GM21619 (cell line): ENCODE results near the gene OR1L8.
"Not testable (repeated sequence)": the region's sequence is repeated elsewhere in the genome, so short reads cannot be mapped to it uniquely, and the experiment has no call there.

ENCODE experiments used
- ATAC-seq: cut with Tn5 transposase; IDR thresholded peaks from one replicate; pipeline ENCODE4 v1.9.1; 2021; ENCODE audit not compliant: unreplicated experiment

The OR1L8 gene

DNA sequence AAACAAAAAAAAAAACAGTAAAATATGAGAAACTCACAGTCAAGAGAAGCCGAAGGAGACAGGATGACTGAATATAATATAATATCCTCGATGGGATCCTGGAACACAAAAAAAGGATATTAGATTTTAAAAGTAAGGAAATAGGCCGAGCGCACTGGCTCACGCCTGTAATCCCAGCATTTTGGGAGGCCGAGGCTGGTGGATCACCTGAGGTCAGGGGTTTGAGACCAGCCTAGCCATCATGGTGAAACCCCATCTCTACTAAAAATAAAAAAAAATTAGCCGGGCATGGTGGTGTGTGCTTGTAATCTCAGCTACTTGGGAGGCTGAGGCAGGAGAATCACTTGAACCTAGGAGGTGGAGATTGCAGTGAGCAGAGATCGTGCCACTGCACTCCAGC lies at the start of gene OR1L8:
Gene OR1L8 (minus strand): TSS at position 101 of the 400 bp plus-strand sequence. CDS start 14,907 bp downstream, outside the sequence.
- ATAC-seq = not testable (repeated sequence)

- no peak for ATAC-seq
Measured at GRCh38 chr9:122619996-122620395, 36.8 kb upstream of the OR1L8 start.

GRCh38 chr9:122614362-122614761 lies 31.2 kb upstream of the OR1L8 start, which contains the start of gene OR1Q1:
Gene OR1Q1, plus strand, starts transcription at chr9:122614738. Its CDS starts 0 bp downstream, at chr9:122614738.
- no peak for ATAC-seq

- ATAC-seq = no peak
Measured at GRCh38 chr9:122609804-122610203, 26.6 kb upstream of the OR1L8 start.

DNA sequence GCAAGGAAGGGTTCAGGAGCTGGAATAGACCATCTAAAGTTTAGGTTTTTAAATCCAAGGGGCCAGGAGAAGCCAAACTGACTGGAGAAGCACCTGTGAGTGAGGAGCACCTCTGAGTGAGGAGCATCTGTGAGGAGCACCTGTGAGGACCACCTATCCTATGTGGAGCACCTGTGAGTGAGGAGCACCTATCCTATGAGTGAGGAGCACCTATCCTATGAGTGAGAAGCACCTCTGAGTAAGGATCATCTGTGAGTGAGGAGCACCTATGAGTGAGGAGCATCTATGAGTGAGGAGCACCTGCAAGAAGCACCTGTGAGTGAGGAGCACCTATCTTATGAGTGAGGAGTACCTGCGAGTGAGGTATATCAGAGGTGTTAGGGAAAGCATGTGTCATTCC lies 23.4 kb upstream of the OR1L8 start:
- no peak for ATAC-seq

DNA sequence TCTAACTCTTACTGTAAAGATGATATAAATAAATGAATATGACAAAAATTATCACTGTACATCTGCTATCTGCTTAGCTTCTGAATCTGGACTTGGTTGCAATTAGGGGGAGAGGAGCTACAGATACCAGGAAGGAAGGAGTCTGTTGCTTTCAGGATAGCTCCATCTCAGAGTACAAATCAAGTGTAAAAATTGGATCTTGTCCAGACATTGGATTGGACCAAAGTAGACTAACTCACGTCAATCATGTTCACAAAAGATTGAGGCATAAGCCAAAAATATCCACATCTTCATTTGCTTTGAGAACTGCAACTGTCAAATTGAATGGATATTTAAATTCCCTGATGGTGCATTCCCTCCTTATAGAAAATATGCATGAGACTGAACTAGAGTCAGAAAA lies 22.5 kb upstream of the OR1L8 start:
- ATAC-seq = no peak

GRCh38 chr9:122580360-122580759 lies 2.8 kb downstream of the OR1L8 start:
- no peak for ATAC-seq

DNA sequence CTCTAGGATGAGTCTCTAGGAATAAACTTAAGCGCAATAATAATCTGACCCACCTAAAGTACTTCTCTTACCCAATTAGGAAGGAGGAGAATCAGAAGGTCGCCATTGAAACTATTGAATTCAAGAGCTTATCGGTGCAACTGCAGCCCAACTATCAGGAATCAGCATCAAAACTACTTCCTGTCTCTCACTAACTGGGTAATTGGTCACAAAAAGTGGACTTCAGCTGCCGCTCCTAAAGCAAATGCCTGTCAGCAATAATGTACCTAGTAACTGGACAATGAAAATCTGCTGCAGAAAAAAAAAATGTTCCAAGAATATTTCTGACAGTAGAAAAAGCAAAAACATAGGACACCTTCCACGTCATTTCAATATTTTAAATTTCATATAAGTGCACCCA lies 3.3 kb downstream of the OR1L8 start:
- ATAC-seq = no peak

- no peak for ATAC-seq
Measured at GRCh38 chr9:122572456-122572855, 10.7 kb downstream of the OR1L8 start.

DNA sequence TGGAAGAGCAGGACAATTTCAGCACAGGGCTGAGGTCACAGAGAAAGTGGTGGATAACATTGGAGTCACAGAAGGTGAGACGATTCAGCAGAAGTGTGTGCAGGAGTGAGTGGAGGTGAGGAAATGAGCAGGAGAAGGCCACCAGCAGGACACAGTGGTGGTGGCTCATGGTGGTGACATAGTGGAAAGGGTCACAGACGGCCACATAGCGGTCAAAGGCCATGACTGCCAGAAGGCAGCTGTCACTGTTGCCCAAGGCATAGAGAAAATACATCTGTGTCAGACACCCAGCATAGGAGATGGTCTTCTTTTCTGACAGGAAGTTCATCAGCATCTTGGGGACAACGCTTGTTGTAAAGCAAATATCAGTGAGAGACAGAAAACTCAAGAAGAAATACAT lies 15.3 kb downstream of the OR1L8 start:
- ATAC-seq = no peak

GRCh38 chr9:122562134-122562760 lies 20.9 kb downstream of the OR1L8 start:
- no peak for ATAC-seq

GRCh38 chr9:122561446-122561845 lies 21.7 kb downstream of the OR1L8 start:
- no peak for ATAC-seq

GRCh38 chr9:122552812-122553211 lies 30.4 kb downstream of the OR1L8 start, which contains the start of gene OR1N2:
Gene OR1N2, plus strand, starts transcription at chr9:122553112. Its CDS starts 100 bp downstream, at chr9:122553212.
- no peak for ATAC-seq

DNA sequence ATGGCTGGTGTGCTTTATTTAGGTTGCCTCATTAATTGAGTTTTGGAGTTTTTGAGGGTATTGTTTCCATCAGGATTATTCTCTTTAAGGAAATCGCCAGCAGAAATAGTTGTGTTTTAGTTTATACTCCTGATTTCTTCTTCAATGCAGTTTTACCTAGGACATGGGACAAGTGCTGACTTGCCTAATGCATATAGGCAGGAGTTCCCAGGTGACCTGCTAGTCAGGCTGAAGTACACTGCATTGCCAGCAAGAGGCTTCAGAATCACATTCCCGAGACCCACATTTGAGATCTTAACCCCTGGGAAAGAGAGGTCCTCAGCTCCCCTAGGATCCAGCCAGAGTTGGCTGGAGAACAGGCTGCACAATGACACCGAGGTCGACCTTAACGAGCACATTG lies 31.8 kb downstream of the OR1L8 start:
- no peak for ATAC-seq

DNA sequence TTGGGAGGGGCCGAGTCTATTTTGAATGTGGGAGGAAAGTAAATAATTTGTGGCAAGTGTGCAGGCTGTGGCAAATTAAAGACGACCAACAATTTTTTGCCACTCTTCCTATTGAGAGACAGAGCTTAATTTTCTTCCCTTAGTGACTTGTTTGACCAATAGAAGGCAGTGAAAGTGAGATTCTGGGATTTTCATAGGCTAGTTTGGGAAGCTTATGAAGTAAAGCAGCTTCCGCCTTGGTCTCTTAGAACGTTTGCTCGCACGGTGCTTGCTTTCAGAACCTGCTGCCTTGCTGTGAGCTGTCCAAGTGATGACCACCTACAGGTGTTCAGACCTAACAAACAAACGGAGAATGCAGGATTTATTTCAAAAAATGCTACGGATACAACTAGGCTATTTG lies 37.0 kb downstream of the OR1L8 start:
- ATAC-seq = no peak

DNA sequence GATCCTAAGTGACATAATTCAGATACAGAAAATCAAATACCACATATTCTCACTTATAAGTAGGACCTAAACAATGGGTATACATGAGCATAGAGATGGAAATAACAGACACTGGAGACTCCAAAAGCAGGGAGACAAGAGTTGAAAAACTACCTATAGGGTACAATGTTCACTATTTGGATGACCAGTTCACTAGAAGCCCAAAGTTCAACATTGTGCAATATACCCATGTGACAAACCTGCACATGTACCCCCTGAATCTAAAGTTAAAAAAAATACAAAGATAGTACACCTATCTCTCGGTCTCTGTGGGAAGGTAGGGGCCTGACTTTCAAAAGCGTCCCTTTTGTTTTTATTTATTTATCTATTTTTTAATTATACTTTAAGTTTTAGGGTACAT lies 44.4 kb downstream of the OR1L8 start:
- no peak for ATAC-seq

DNA sequence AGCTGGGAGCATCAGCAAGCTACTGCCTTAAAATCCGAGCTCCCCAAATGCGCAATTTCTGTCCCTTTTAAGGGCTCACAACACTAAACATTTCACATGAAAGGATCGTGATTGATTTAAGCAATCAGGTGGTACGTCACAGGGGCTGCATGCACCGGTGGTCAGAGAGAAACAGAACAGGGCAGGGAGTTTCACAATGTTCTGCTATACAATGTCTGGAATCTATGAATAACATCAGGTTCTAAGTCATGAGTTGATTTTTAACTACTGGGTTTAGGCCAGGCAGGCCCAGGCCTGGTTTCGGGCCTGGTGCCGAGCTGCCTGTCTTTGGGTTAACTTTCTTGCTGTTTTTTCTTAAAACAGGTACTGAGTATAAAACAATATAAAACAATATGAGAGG lies 46.1 kb downstream of the OR1L8 start:
- not testable (repeated sequence) for ATAC-seq

GRCh38 chr9:122536134-122536533 lies 47.0 kb downstream of the OR1L8 start:
- ATAC-seq = no peak

- not testable (repeated sequence) for ATAC-seq
Measured at GRCh38 chr9:122531157-122531556, 52.0 kb downstream of the OR1L8 start.

DNA sequence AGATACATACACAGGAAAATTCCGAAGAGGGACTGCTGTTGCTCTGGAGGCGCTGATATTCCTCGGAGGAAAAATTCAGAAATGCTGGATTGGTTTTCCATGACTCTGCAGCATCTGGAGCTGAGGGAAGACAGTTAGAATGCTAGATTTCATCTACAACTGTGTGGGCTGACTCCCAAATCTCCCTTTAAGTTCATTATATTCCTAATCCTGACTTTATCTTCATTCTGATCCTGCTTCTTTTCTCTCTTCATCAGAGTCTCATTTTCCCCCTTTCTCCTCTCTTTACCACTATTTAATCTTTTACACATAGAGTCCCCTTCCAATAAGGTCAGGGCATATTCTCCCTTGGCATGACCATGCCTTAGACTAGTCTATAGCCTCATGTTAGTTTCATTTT lies 56.0 kb downstream of the OR1L8 start, which contains the start of gene OR1N1:
Gene OR1N1 (minus strand): TSS at position 101 of the 400 bp plus-strand sequence. CDS start 0 bp downstream, at position 101.
- no peak for ATAC-seq

DNA sequence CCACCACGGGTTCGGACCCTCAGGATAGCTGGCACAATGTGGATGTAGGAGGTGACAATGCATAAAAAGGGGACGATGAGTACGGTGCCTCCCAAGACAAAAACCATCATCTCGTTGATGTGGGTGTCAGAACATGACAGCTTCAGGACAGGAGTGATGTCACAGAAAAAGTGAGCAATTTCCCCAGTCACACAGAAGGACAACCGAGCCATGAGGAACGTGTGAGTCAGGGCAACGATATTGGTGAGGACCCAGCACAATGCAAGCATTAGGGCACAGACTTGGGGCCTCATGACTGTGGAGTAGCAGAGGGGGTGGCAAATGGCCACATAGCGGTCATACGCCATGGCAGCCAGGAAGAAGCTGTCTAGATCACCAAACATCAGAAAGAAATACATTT lies 56.6 kb downstream of the OR1L8 start:
- ATAC-seq = no peak

GRCh38 chr9:122519376-122519775 lies 63.8 kb downstream of the OR1L8 start:
- no peak for ATAC-seq

GRCh38 chr9:122518841-122519240 lies 64.3 kb downstream of the OR1L8 start, which contains the start of gene OR1J4:
Gene OR1J4, plus strand, starts transcription at chr9:122519141. Its CDS starts 0 bp downstream, at chr9:122519141.
- ATAC-seq = no peak
